ENCODE measurements around the gene APLP2.
"Not testable (repeated sequence)": the region's sequence is repeated elsewhere in the genome, so short reads cannot be mapped to it uniquely, and the experiment has no call there.

The APLP2 gene

DNA sequence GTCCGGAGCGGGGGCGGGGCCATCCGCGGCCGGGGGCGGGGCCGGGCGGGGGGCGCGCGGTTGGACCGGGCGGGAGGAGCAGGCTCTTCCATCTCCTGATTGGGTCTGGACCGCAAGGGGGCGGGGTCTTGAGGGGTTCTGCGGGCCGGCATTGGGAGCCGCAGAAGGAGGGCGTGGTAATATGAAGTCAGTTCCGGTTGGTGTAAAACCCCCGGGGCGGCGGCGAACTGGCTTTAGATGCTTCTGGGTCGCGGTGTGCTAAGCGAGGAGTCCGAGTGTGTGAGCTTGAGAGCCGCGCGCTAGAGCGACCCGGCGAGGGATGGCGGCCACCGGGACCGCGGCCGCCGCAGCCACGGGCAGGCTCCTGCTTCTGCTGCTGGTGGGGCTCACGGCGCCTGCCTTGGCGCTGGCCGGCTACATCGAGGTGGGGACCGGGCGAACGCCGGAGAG lies at the start of gene APLP2:
APLP2 (plus strand) TSS at position 236 of the 450 bp plus-strand sequence; CDS start at position 320, 84 bp downstream.
- peak; percentile 93 to 97 (median 95) for DNase-seq (ENCODE audit: low read depth in 3 of 3)

GRCh38 chr11:130020323-130020722 lies 49.4 kb upstream of the APLP2 start:
- DNase-seq (ENCODE audit: low read depth in 3 of 3): no peak

- DNase-seq (ENCODE audit: low read depth in 3 of 3): not testable (repeated sequence)
Measured at GRCh38 chr11:130021606-130022005, 48.1 kb upstream of the APLP2 start.

GRCh38 chr11:130022799-130023198 lies 46.9 kb upstream of the APLP2 start:
- no peak for DNase-seq (ENCODE audit: low read depth in 3 of 3)

GRCh38 chr11:130023204-130023603 lies 46.5 kb upstream of the APLP2 start:
- no peak for DNase-seq (ENCODE audit: low read depth in 3 of 3)

- no peak for DNase-seq (ENCODE audit: low read depth in 3 of 3)
Measured at GRCh38 chr11:130024361-130024760, 45.3 kb upstream of the APLP2 start.

DNA sequence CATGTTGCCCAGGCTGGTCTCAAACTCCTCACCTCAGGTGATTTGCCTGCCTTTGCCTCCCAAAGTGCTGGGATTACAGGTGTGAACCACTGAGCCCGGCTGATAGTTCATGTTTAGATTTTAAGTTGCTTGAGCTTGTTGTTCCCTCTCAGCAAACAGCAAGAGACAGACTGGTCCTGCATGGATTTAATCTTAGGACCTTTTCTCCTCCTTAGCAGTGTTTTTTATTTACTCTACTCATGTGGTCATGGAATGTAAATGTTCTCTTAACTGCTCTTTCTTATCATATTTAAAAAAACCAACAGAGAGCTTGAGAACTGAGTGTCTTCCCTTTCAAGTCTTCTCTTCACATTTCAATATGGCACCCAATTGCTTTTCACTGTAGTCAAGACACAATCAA lies 44.3 kb upstream of the APLP2 start:
- no peak for DNase-seq (ENCODE audit: low read depth in 3 of 3)

- no peak for DNase-seq (ENCODE audit: low read depth in 3 of 3)
Measured at GRCh38 chr11:130029137-130029536, 40.6 kb upstream of the APLP2 start.

DNA sequence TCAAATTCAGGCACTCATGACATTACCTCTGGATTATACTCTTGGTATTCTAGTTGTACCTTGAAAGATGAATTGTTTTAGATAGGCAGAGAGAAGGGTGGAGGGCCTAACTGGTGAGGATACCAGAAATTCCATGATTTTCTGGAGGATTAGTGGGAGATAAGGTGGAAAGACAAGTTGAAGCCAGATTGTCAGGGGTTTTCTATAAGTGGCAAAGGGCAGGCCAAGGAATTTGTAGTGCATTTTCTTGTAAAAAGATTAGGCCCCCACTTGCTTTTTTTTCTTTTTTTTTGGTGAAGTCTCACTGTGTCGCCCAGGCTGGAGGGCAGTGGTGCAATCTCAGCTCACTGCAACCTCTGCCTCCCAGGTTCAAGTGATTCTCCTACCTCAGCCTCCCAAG lies 38.6 kb upstream of the APLP2 start:
- DNase-seq (ENCODE audit: low read depth in 3 of 3): no peak

DNA sequence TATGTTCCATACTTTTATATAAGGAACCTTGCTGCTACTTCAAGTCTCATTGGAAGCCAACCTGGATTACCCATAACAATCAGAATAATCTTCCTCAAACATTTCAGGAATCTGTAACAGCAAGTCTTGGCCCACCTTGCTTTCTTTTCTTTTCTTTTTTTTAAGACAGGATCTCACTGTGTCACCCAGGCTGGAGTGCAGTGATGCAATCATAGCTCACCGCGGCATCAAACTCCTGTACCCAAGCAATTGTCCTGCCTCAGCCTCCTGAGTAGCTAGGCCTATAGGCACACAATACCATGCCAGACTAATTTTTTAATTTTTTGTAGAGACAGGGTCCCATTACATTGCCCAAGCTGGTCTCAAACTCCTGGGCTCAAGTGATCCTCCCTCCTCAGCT lies 37.7 kb upstream of the APLP2 start:
- DNase-seq (ENCODE audit: low read depth in 3 of 3): no peak

- DNase-seq (ENCODE audit: low read depth in 3 of 3): no peak
Measured at GRCh38 chr11:130032931-130033330, 36.8 kb upstream of the APLP2 start.

DNA sequence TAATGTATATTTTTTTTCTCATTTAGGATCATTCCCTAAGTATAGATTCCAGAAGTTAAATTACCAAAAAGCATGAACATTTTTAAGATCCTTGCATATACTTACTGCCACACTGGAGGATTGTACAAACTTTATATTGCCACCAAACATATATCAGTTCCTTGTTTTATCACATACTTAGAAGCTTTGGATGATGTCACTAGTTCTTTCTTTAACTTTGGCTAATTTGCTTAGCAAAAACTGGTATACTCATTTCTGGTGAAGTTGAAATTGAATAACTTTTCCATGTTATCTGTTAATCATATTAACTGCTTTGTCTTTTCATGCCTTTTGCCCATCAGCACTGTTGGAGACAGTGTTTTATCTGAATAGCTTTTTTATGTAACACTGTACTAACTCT lies 35.5 kb upstream of the APLP2 start:
- DNase-seq (ENCODE audit: low read depth in 3 of 3): no peak

DNA sequence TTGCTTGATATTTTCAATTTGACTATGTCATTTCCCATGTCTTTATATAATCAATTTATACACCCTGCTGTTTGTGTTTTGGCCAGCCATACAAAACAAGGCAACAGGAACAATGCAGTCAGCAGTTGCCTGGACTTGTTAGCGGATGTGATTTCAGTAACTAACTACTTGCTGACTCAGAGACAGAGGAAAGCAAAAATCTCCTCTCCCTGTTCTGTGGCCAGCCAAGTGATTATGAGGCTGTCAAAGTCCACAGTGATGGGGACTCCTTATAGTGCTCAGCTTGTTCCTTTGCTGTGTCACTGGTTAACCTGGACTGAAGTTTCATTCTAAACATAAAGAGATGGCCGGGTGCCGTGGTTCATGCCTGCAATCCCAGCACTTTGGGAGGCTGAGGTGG lies 32.6 kb upstream of the APLP2 start:
- no peak for DNase-seq (ENCODE audit: low read depth in 3 of 3)

GRCh38 chr11:130037881-130038585 lies 31.7 kb upstream of the APLP2 start:
- DNase-seq (ENCODE audit: low read depth in 3 of 3): no peak

GRCh38 chr11:130040281-130040940 lies 29.3 kb upstream of the APLP2 start:
- no peak for DNase-seq (ENCODE audit: low read depth in 3 of 3)

DNA sequence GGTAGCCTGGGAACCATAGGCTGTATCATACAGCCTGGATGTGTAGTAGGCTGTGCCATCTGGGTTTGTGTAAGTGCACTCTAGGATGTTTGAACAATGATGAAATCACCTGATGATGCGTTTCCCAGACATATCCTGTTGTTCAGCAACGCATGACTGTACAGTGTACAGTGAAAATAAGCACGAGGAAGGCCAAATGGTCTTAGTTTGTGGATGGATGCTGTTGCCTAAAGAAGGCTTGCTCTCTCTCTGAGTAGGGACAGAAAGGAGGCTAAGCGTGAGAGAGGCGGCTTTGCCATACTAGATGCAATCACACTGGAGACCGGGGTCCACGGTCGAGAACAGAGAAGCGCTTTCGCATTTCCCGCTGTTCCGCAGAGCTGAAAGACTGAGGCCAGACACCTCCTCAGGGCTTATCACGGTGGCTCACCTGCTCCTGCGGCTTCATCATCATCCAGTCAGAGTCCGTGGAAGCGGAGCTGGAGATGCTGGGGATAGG lies 27.6 kb upstream of the APLP2 start:
- DNase-seq (ENCODE audit: low read depth in 3 of 3): no peak

DNA sequence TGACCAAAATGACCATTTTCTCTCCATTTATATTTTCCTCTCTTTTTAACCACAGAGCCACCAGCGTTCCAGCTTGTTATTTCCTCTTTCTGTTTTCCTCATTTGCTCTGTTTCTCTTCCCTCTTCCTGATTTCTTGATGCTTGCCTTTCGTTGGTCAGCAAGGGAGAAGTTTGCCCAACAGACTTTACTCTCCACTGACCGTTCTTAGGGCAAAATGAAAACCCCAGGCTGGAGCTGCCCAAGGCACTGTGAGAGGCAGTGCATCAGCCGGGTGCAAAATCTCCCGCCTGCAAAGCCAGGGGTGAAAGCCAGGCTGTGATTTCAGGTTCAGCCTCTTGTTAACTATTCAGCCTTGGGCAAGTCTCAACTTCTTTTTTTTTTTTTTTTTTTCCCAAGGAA lies 26.1 kb upstream of the APLP2 start:
- DNase-seq (ENCODE audit: low read depth in 3 of 3): no peak

GRCh38 chr11:130047141-130047540 lies 22.6 kb upstream of the APLP2 start:
- no peak for DNase-seq (ENCODE audit: low read depth in 3 of 3)

DNA sequence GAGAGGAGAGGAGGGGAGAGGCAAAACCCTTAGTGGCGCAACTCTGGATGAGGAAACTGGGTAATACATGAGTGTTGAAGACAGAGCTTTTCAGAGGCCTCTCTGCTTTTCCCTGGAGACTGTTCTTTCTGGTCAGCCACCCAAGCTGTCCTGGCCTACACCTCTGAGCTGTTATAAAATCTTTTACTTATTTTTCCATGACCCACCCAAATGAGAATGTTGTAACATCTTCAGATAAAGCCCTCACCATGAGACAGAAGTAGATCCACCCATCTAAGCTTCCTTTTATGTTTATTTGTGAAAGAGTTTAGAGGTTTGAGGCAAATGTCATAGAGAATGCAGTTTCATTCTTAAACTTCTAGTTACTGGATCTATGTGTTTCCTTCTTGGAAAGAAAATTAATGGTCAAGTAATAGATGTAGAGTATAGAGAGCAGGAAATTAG lies 20.3 kb upstream of the APLP2 start:
- DNase-seq (ENCODE audit: low read depth in 3 of 3): no peak

DNA sequence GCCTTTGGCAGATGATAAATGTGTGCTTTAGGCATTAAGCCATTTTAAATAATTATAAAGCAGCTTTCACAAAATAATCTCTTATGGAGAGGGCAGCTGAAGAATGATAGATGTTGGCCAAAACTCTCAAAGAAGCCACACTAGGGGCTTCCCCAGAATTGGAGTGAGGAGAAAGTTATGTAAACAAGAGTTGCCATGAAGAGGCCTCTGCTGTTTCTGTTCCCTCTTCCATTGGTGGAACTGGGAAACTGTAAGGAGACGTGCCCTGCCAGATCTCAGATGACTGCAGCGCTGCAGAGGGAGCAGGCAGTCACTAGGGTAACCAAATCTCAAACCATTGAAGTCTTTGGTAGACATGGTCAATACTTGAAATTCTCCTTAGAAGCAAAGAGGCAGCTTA lies 19.4 kb upstream of the APLP2 start:
- DNase-seq (ENCODE audit: low read depth in 3 of 3): no peak

DNA sequence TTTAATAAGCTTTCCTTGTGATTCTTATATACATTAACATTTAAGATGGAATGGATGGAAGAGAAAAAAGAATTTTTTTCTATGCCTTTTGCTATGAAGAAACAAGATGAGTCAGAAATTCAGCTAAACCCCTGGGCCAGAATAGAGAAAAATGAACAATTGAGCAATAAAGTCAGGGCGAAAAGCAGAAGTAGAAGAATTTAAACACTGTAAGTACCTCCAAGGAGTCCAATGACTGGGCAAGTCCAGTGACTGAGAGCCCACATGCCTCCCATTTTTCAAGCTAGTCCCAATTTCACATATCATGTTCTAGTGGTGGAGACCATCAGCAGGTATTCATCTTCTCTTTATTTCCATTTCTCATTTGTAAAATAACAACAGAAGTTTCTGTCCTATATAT lies 18.6 kb upstream of the APLP2 start:
- DNase-seq (ENCODE audit: low read depth in 3 of 3): no peak

GRCh38 chr11:130052567-130052966 lies 17.1 kb upstream of the APLP2 start:
- no peak for DNase-seq (ENCODE audit: low read depth in 3 of 3)

GRCh38 chr11:130054966-130055365 lies 14.7 kb upstream of the APLP2 start:
- DNase-seq (ENCODE audit: low read depth in 3 of 3): no peak
